Measurements from ENCODE around the gene AP1M1. TPM values are rescaled to one million over a fixed set of nuclear protein-coding genes. Genes with fewer than 3 reads are reported as not detected.
"Not testable (repeated sequence)": the region's sequence is repeated elsewhere in the genome, so short reads cannot be mapped to it uniquely, and the experiment has no call there.

Gene AP1M1
- total RNA-seq, 3 donors from 2014 or later, result 43.3 to 123 (median 75.7) TPM

DNA sequence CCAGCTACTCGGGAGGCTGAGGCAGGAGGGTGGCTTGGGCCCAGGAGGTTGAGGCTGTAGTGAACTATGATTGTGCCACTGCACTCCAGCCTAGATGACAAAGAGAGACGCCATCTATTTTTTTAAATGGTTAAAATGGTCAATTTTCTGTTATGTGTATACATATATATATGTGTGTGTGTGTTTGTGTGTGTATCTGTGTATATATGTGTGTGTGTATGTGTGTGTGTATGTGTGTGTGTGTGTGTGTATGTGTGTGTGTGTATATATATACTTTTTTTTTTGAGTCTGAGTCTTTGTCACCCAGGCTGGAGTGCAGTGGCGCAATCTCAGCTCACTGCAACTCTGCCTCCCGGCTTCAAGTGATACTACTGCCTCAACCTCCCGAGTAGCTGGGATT is 84.0 kb downstream of the AP1M1 start:
- H3K27me3 ChIP-seq, result no peaks in the 10 kb centered on the region
- peaks cover 4 to 5% of the 10 kb centered on the region in 2 donors for H3K4me1 ChIP-seq
- H3K27ac ChIP-seq, result no peak overlapping the region
- no peak overlapping the region for H3K4me3 ChIP-seq
- no peaks in the 10 kb centered on the region for H3K36me3 ChIP-seq
- TF ChIP-seq POLR2AphosphoS5 (IDR thresholded peaks at IDR 0.05), result no peak
- TF ChIP-seq POLR2A (IDR thresholded peaks at IDR 0.05), result no peak
- TF ChIP-seq CTCF (IDR thresholded peaks at IDR 0.05), result no peak
- intact Hi-C loops (cut with DNase I; ENCODE audit: low total_unique reads), result loop anchor here (1.0 kb wide), 1 partner anchor 47 kb away; no protein-coding TSS in a partner anchor
- no peak for DNase-seq (ENCODE audit: low spot score in 2 of 2)
- H3K9me3 ChIP-seq, result no peaks in the 10 kb centered on the region

DNA sequence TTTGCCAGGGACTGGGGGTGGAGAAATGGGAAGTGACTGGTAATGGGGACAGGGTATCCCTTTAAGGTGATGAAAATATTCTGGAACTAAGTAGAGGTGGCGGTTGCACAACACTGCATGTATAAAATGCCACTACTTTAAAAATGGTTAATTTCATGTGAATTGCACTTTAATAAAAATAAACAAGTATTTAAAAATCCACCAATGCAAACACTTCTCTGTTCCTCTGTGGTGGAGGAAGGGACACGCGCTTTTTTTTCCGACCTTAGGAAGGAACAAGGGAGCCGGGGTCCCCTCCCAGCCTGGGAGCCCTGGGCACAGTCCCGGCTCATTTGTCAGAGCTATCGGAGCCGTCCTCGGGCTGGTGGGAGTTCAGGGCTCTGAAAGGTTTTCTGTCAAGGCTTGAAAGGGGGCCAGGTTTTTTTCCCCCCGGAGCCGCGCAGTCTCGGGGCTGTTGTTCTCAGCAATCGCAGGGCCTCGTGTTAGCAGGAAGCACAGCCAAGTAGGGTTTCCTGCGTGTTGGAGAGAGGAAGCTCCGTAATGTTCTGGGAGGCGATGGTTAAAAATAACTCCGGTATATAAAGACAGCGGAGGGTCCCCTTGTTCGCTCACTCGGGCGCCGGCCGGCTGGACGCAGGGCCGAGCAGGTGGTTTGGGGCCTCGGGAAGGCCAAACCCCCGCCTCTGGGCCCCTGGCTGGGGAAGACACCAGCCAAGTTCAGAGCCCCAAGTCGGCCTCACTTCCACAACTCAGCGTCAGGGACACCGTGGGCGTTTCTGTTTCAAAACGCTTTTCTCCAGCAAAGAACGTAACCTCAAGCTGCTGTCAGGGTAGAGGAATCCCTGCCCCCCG is 85.7 kb downstream of the AP1M1 start:
- no peaks in the 10 kb centered on the region for H3K27me3 ChIP-seq
- intact Hi-C loops (cut with DNase I; ENCODE audit: low total_unique reads), result no loop called here
- peak; percentile 58 to 59 for DNase-seq (ENCODE audit: low spot score in 2 of 2)
- peak overlapping the region; percentile 20 to 61 (median 42) for H3K4me3 ChIP-seq
- H3K4me1 ChIP-seq, result peaks cover 4 to 5% of the 10 kb centered on the region in 2 donors
- no peak for TF ChIP-seq CTCF (IDR thresholded peaks at IDR 0.05)
- TF ChIP-seq POLR2AphosphoS5 (IDR thresholded peaks at IDR 0.05), result peak; percentile 73 to 81 (median 75)
- TF ChIP-seq POLR2A (IDR thresholded peaks at IDR 0.05), result no peak
- H3K27ac ChIP-seq, result peak overlapping the region; percentile 90 to 98
- no peaks in the 10 kb centered on the region for H3K9me3 ChIP-seq
- H3K36me3 ChIP-seq, result no peaks in the 10 kb centered on the region

GRCh38 chr19:16284505-16284904 is 86.8 kb downstream of the AP1M1 start:
- DNase-seq (ENCODE audit: low spot score in 2 of 2), result no peak
- TF ChIP-seq POLR2AphosphoS5 (IDR thresholded peaks at IDR 0.05) (no peak), CTCF (IDR thresholded peaks at IDR 0.05) (no peak), POLR2A (IDR thresholded peaks at IDR 0.05) (no peak)
- Histone ChIP-seq H3K9me3 (no peaks in the 10 kb centered on the region), H3K4me3 (no peak overlapping the region), H3K27me3 (no peaks in the 10 kb centered on the region), H3K27ac (peak overlapping the region; percentile 90 to 98), H3K4me1 (peaks cover 4 to 5% of the 10 kb centered on the region in 2 donors), H3K36me3 (no peaks in the 10 kb centered on the region)
- intact Hi-C loops (cut with DNase I; ENCODE audit: low total_unique reads), result no loop called here

DNA sequence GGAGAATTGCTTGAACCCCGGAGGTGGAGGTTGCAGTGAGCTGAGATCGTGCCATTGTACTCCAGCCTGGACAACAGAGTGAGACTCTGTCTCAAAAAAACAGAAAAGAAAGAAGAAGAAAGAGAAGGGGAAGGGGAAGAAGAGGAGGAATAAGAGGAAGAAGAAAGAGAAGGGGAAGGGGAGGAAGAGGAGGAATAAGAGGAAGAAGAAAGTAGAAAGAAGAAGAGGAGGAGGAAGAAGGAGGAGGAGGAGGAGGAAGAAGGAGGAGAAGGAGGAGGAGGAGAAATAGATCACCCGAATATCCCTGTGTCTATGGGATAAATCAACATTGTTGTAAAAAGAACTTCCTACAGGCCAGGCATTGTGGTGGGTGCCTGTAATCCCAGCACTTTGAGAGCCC is 87.4 kb downstream of the AP1M1 start:
- H3K36me3 ChIP-seq; H3K4me3 ChIP-seq; DNase-seq (ENCODE audit: low spot score in 2 of 2); intact Hi-C loops (cut with DNase I; ENCODE audit: low total_unique reads); H3K9me3 ChIP-seq; H3K4me1 ChIP-seq; H3K27me3 ChIP-seq: not testable (repeated sequence)
- H3K27ac ChIP-seq, result peak overlapping the region; percentile 81 to 98

DNA sequence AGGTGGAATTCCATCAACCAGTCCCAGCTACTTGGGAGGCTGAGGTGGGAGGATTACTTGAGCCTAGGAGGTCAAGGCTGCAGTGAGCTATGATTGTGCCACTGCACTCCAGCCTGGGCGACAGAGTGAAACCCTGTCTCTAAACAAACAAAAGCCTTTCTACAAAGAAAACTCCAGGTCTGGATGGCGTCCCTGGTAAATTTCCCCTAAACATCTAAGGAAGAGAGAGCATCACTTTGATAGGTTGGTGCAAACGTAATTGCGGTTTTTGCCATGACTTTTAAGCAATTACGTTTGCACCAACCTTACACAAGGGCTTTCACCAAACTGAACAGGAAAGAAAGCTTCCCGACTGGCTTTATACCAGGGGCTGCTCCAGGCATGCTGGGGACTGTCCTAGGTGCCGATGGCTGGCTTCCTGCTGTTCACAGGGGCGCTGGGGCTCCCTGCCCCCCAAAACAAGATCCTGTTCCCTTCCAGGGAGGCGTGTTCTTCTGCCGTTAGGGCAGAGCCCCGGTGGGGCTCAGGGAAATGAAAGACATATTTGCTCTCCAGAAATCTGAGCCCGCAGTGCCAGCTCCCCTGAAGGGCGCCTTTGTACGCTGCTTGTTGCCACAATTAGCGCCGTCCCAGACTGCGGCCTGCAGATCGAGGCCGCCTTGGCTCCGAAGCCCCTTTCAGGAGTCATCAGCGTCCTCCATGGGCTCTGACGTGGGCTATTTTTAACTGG is 88.2 kb downstream of the AP1M1 start:
- H3K4me3 ChIP-seq, result peak overlapping the region in 2 of 3 donors; percentile 37 to 50
- H3K4me1 ChIP-seq, result peaks cover 4 to 5% of the 10 kb centered on the region in 2 donors
- TF ChIP-seq POLR2A (IDR thresholded peaks at IDR 0.05) (no peak), POLR2AphosphoS5 (IDR thresholded peaks at IDR 0.05) (no peak)
- peak overlapping the region; percentile 81 to 84 for H3K27ac ChIP-seq
- H3K36me3 ChIP-seq, result no peaks in the 10 kb centered on the region
- no peaks in the 10 kb centered on the region for H3K9me3 ChIP-seq
- DNase-seq (ENCODE audit: low spot score in 2 of 2), result peak in 1 of 2 donors; percentile 27
- intact Hi-C loops (cut with DNase I; ENCODE audit: low total_unique reads), result no loop called here
- no peaks in the 10 kb centered on the region for H3K27me3 ChIP-seq

DNA sequence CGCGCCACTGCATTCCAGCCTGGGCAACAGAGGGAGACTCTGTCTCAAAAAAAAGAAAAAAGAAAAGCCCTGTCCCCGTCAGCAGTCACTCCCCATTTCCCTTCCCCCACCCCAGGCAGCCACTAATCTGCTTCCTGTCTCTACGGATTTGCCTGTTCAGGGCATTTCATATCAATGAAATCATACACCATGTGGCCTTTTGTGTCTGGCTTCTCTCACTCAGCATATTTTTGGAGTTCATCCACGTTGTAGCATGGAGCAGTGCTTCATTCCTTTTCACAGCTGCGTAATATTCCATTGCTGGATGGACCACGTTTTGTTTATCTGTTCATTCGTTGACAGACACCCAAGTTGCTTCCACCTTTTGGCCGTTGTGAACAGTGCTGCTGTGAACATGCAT is 90.8 kb downstream of the AP1M1 start:
- no peak overlapping the region for H3K27ac ChIP-seq
- TF ChIP-seq CTCF (IDR thresholded peaks at IDR 0.05) (no peak), POLR2A (IDR thresholded peaks at IDR 0.05) (no peak), POLR2AphosphoS5 (IDR thresholded peaks at IDR 0.05) (peak in 1 of 3 donors; percentile 16)
- H3K36me3 ChIP-seq, result no peaks in the 10 kb centered on the region
- no peak overlapping the region for H3K4me3 ChIP-seq
- H3K4me1 ChIP-seq, result no peaks in the 10 kb centered on the region
- DNase-seq (ENCODE audit: low spot score in 2 of 2), result no peak
- H3K9me3 ChIP-seq, result no peaks in the 10 kb centered on the region
- H3K27me3 ChIP-seq, result no peaks in the 10 kb centered on the region
- intact Hi-C loops (cut with DNase I; ENCODE audit: low total_unique reads), result no loop called here
